PFSK-1 (cell line): ENCODE data around the gene PTGFR.

Source experiments
- POLR2AphosphoS5 ChIP-seq: IDR thresholded peaks from 2 replicates; pipeline ENCODE4 v1.6.1; 2012; ENCODE audit warnings: low read depth, mild to moderate bottlenecking, control low read depth, low read length, moderate library complexity
- SIN3A ChIP-seq: IDR thresholded peaks from 2 replicates; pipeline ENCODE4 v1.6.1; 2012; ENCODE audit warnings: mild to moderate bottlenecking, low read length, moderate library complexity, borderline replicate concordance; ENCODE audit not compliant: insufficient read depth
- TAF1 ChIP-seq: IDR thresholded peaks from 2 replicates; pipeline ENCODE4 v1.6.1; 2012; ENCODE audit warnings: low read length, control low read depth, borderline replicate concordance; ENCODE audit not compliant: insufficient read depth

DNA sequence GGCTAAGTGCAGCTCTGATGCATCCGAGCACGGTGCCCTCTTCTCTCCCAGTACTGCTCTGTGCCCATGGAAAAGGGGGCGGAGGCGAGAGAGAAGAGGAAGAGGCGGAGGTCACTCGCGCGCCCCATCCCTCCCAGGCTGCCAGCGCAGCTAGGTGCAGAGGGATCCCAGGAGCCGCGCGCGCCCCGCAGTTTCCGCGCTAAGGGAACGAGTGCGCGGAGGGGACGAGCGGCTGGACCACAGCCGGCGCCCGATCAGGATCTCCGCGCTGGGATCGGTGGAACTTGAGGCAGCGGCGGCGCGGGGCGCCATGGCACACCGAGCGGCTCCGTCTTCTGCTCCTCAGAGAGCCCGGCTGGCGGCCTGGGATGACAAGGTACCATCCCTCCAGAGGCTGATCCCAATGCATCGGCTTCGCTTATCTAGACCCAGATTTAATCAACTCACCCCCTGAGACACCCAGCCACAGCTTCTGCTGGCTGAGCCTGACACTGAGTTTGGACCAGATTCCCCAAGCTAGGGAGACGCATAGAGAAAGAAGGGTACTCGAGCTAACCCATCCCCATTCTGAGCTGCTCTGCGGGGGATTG is at the start of gene PTGFR:
- TF ChIP-seq POLR2AphosphoS5 (no peak), SIN3A (no peak), TAF1 (no peak)
